ENCODE results near the gene SYNE2.
"Not testable (repeated sequence)": the region's sequence is repeated elsewhere in the genome, so short reads cannot be mapped to it uniquely, and the experiment has no call there.

The SYNE2 gene

DNA sequence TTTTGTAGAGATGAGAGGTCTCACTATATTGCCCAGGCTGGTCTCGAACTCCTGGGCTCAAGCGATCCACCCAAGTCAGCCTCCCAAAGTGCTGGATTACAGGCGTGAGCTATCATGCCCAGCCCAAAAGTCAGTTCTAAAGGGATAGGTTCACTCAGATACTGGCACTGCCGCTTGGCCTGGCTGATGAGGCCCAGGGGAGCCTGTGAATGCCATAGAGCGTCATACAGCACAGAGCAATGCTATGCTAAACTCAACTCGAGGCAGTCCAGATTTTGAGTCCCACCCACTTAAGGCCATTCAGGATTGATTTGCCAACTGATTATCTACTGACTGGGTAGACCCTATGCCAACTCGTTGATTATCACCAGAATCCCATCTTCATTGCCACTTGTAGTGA lies 262.0 kb downstream of the SYNE2 start:
- TF ChIP-seq, protein P1, sequence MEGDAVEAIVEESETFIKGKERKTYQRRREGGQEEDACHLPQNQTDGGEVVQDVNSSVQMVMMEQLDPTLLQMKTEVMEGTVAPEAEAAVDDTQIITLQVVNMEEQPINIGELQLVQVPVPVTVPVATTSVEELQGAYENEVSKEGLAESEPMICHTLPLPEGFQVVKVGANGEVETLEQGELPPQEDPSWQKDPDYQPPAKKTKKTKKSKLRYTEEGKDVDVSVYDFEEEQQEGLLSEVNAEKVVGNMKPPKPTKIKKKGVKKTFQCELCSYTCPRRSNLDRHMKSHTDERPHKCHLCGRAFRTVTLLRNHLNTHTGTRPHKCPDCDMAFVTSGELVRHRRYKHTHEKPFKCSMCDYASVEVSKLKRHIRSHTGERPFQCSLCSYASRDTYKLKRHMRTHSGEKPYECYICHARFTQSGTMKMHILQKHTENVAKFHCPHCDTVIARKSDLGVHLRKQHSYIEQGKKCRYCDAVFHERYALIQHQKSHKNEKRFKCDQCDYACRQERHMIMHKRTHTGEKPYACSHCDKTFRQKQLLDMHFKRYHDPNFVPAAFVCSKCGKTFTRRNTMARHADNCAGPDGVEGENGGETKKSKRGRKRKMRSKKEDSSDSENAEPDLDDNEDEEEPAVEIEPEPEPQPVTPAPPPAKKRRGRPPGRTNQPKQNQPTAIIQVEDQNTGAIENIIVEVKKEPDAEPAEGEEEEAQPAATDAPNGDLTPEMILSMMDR (IDR thresholded peaks at IDR 0.05; ENCODE audit: low read depth, low read length): no peak
- H3K4me3 ChIP-seq (ENCODE audit: low read depth, low read length): no peak overlapping the region

DNA sequence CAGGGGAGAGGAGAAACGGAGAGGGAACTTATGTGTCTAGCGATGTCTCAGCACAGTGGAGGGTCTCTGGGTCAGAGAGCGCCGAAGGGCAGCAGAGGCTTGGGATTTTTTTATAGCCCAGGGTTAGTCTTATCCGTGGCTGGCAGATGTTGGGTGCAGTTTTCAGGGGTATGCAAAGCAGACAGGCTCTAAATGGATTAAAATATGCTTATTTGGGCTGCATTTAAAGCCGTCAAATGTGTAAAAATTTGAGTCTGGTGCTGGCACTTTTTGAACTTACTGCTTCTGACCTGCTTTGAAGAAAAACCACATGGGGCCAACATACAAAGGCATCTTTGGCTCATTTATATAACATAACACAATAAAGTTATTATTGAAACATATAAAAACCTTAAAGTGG lies 262.6 kb downstream of the SYNE2 start:
- H3K4me3 ChIP-seq (ENCODE audit: low read depth, low read length): no peak overlapping the region
- TF ChIP-seq, protein P1 (IDR thresholded peaks at IDR 0.05; ENCODE audit: low read depth, low read length): no peak

- TF ChIP-seq, protein P1 (IDR thresholded peaks at IDR 0.05; ENCODE audit: low read depth, low read length): no peak
- H3K4me3 ChIP-seq (ENCODE audit: low read depth, low read length): no peak overlapping the region
These were observed 265.0 kb downstream of the SYNE2 start for GRCh38 chr14:64117671-64118402.

- H3K4me3 ChIP-seq (ENCODE audit: low read depth, low read length): not testable (repeated sequence)
These were observed 265.6 kb downstream of the SYNE2 start for GRCh38 chr14:64118403-64118742.

DNA sequence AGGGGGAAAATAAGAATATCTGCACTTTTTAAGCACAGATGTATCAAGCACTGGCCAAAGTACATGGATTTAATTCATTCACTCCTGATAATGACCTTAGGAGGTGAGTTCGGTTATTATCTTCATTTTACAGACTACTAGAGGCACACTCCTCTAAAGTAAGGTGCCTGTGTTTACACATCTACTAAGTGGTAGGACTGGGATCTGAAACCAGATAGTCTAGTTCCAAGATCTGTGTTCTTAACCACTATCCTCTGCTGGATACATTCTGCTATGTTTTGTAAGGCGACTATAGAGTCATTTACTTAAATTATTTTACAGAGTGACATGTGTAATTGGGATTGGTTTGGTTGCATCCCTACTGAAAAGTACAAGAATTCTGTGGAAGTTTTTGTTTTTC lies 266.1 kb downstream of the SYNE2 start:
- H3K4me3 ChIP-seq (ENCODE audit: low read depth, low read length): no peak overlapping the region
- TF ChIP-seq, protein P1 (IDR thresholded peaks at IDR 0.05; ENCODE audit: low read depth, low read length): no peak

GRCh38 chr14:64119500-64119899 lies 266.7 kb downstream of the SYNE2 start:
- H3K4me3 ChIP-seq (ENCODE audit: low read depth, low read length): no peak overlapping the region
- TF ChIP-seq, protein P1 (IDR thresholded peaks at IDR 0.05; ENCODE audit: low read depth, low read length): no peak

DNA sequence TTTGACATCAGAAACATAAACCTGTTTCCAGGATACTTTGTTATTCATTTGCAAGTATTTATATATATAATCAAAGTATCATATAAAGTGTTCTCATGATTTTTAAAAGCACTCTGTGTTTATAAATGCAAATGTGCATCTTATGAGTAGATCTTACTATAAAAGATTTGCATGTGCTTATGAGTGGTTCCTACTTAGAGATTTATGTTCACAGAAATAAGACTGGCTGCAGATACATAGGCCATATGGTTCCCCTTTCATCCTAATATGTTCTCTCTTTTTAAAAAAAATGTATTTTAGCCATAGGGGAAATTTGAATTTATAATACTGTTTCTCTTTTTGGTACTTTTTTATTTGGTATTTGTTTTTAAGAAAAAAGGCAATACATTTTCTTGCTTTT lies 267.2 kb downstream of the SYNE2 start:
- TF ChIP-seq, protein P1 (IDR thresholded peaks at IDR 0.05; ENCODE audit: low read depth, low read length): no peak
- no peak overlapping the region for H3K4me3 ChIP-seq (ENCODE audit: low read depth, low read length)

- TF ChIP-seq, protein P1 (IDR thresholded peaks at IDR 0.05; ENCODE audit: low read depth, low read length): no peak
These were observed 270.5 kb downstream of the SYNE2 start for GRCh38 chr14:64123241-64123822.

More at GRCh38 chr14:64123241-64123822, 270.5 kb downstream of the SYNE2 start:
- H3K4me3 ChIP-seq (ENCODE audit: low read depth, low read length): no peak overlapping the region

All from WI38 (cell line).